Keratinocyte (primary cell): ENCODE results near the gene R3HDM2.

ENCODE experiments used
- CTCF ChIP-seq, 3 experiments: IDR thresholded peaks in 1 of 3; conservative IDR thresholded peaks in 1 of 3; optimal IDR thresholded peaks in 1 of 3; 2 replicates in 2 of 3; 3 replicates in 1 of 3; pipeline versions ENCODE3 to v1.5.1; 2011; ENCODE audit warnings: low read length in 3 of 3, mild to moderate bottlenecking in 3 of 3, moderate library complexity in 2 of 3, control low read depth in 1 of 3, inconsistent platforms in 1 of 3; ENCODE audit not compliant: insufficient read depth in 2 of 3; ENCODE audit errors: extremely low read depth in 1 of 3
- EZH2 ChIP-seq: IDR thresholded peaks from one replicate; pipeline ENCODE4 v1.6.1; 2012; ENCODE audit warnings: inconsistent platforms, mild to moderate bottlenecking, low read length, moderate library complexity

- TF ChIP-seq EZH2 = no peak
- TF ChIP-seq CTCF (optimal IDR thresholded peaks at IDR 0.05 in 1 of 3, IDR thresholded peaks at IDR 0.05 in 1 of 3, conservative IDR thresholded peaks at IDR 0.05 in 1 of 3; ENCODE audit: extremely low read depth in 1 of 3, insufficient read depth in 2 of 3, low read length in 3 of 3) = no peak
Observed at GRCh38 chr12:57205931-57206330, 224.9 kb downstream of the R3HDM2 start.
